ENCODE results near the gene DNM3.

DNM3 gene

GRCh38 chr1:172177849-172178248, 336.6 kb downstream of the DNM3 start:
- DNase-seq (ENCODE audit: low read depth): no peak

GRCh38 chr1:172178886-172179285, 337.6 kb downstream of the DNM3 start:
- no peak for DNase-seq (ENCODE audit: low read depth)

- DNase-seq (ENCODE audit: low read depth): no peak
These were observed 338.6 kb downstream of the DNM3 start for GRCh38 chr1:172179918-172180317.

- no peak for DNase-seq (ENCODE audit: low read depth)
These were observed 339.4 kb downstream of the DNM3 start for GRCh38 chr1:172180501-172181285.

GRCh38 chr1:172184506-172185191, 343.4 kb downstream of the DNM3 start:
- DNase-seq (ENCODE audit: low read depth): no peak

GRCh38 chr1:172185211-172185610, 343.9 kb downstream of the DNM3 start:
- no peak for DNase-seq (ENCODE audit: low read depth)

- DNase-seq (ENCODE audit: low read depth): no peak
These were observed 344.7 kb downstream of the DNM3 start for GRCh38 chr1:172185996-172186395.

- DNase-seq (ENCODE audit: low read depth): no peak
These were observed 360.3 kb downstream of the DNM3 start for GRCh38 chr1:172201572-172201971.

GRCh38 chr1:172203135-172203823, 362.0 kb downstream of the DNM3 start:
- no peak for DNase-seq (ENCODE audit: low read depth)

- DNase-seq (ENCODE audit: low read depth): no peak
These were observed 362.6 kb downstream of the DNM3 start for GRCh38 chr1:172203902-172204301.

- DNase-seq (ENCODE audit: low read depth): no peak
These were observed 365.0 kb downstream of the DNM3 start for GRCh38 chr1:172206256-172206655.

GRCh38 chr1:172208635-172209034, 367.3 kb downstream of the DNM3 start:
- DNase-seq (ENCODE audit: low read depth): no peak

- no peak for DNase-seq (ENCODE audit: low read depth)
These were observed 369.9 kb downstream of the DNM3 start for GRCh38 chr1:172211221-172211620.

GRCh38 chr1:172212124-172212523, 370.8 kb downstream of the DNM3 start:
- no peak for DNase-seq (ENCODE audit: low read depth)

GRCh38 chr1:172215006-172215405, 373.7 kb downstream of the DNM3 start:
- DNase-seq (ENCODE audit: low read depth): no peak

- no peak for DNase-seq (ENCODE audit: low read depth)
These were observed 378.7 kb downstream of the DNM3 start for GRCh38 chr1:172219966-172220365.

- DNase-seq (ENCODE audit: low read depth): no peak
These were observed 379.1 kb downstream of the DNM3 start for GRCh38 chr1:172220376-172220775.

- DNase-seq (ENCODE audit: low read depth): no peak
These were observed 380.1 kb downstream of the DNM3 start for GRCh38 chr1:172221436-172221835.

GRCh38 chr1:172224871-172225270, 383.6 kb downstream of the DNM3 start:
- DNase-seq (ENCODE audit: low read depth): no peak

- DNase-seq (ENCODE audit: low read depth): no peak
These were observed 388.6 kb downstream of the DNM3 start for GRCh38 chr1:172229942-172230341.

GRCh38 chr1:172230526-172230925, 389.2 kb downstream of the DNM3 start:
- no peak for DNase-seq (ENCODE audit: low read depth)

GRCh38 chr1:172236958-172237357, 395.7 kb downstream of the DNM3 start:
- no peak for DNase-seq (ENCODE audit: low read depth)

GRCh38 chr1:172238158-172238557, 396.9 kb downstream of the DNM3 start:
- DNase-seq (ENCODE audit: low read depth): no peak

All from activated T-helper 9 cell treated with anti-CD3 and anti-CD28 coated beads, Interleukin-2, amount 50 U/mL, for 16 hours (primary cell).